Breast epithelium (tissue), 4 donors: ENCODE measurements around the gene RTEL1. TPM values are rescaled to one million over a fixed set of nuclear protein-coding genes. Genes with fewer than 3 reads are reported as not detected.

ENCODE experiments used
- DNase-seq, 2 donors: peaks; one replicate each; pipeline ENCODE4 v3.0.0-alpha.2; 2019; ENCODE audit warnings: low spot score in 2 of 2
- H3K27ac ChIP-seq, 2 donors: fragments of 200-600 bp; sonication (generic) in 1 of 2; one replicate each; pipeline ENCODE4 v1.5.1; 2016 to 2019; ENCODE audit warnings: mild to moderate bottlenecking in 1 of 2
- H3K27me3 ChIP-seq, 2 donors: fragments of 200-600 bp; sonication (generic) in 1 of 2; one replicate each; pipeline versions ENCODE4 v1.5.1 to v1.6.0; 2017 to 2019; ENCODE audit warnings: control low read depth in 1 of 2, mild to moderate bottlenecking in 1 of 2
- H3K36me3 ChIP-seq: fragments of 200-600 bp; one replicate; pipeline ENCODE4 v1.5.1; 2019
- H3K4me1 ChIP-seq, 2 donors: fragments of 200-600 bp; sonication (generic); one replicate each; pipeline ENCODE4 v1.5.1; 2016 to 2019; ENCODE audit warnings: control low read depth in 1 of 2
- H3K4me3 ChIP-seq, 3 donors: fragments of 200-600 bp; sonication (generic); 1 replicate in 2 of 3; 2 replicates in 1 of 3; pipeline ENCODE4 v1.5.1; 2016 to 2019; ENCODE audit warnings: mild to moderate bottlenecking in 3 of 3, moderate library complexity in 2 of 3
- H3K9me3 ChIP-seq, 2 donors: fragments of 200-600 bp; sonication (generic) in 1 of 2; one replicate each; pipeline ENCODE4 v1.5.1; 2016 to 2019; ENCODE audit warnings: control low read depth in 1 of 2
- POLR2A ChIP-seq: fragments of 450-650 bp; IDR thresholded peaks from one replicate; pipeline ENCODE4 v1.6.1; 2016; ENCODE audit warnings: antibody characterized with exemption, mild to moderate bottlenecking, moderate library complexity
- POLR2AphosphoS5 ChIP-seq, 3 donors: sonication (generic); formaldehyde crosslinking; IDR thresholded peaks; one replicate each; pipeline ENCODE4 v1.6.1; 2017; ENCODE audit warnings: antibody characterized with exemption in 3 of 3
- intact Hi-C: fragments of 100-400 bp; cut with DNase I; formaldehyde crosslinking; loops from one replicate; pipeline ENCODE4 v1.15.1; 2023; ENCODE audit warnings: low total_unique reads
- total RNA-seq, 3 donors: library from RNA; depleted of rRNA; stranded (reverse); fragments of >200 nt; gene quantifications; one replicate each; pipeline ENCODE4 v1.1.0, GENCODE V29; 2016
- TF ChIP-seq, protein P1 (sequence below), 3 donors: fragments of 450-650 bp; IDR thresholded peaks; one replicate each; pipeline ENCODE4 v1.5.1; 2016 to 2017; ENCODE audit warnings: antibody characterized with exemption in 3 of 3, mild to moderate bottlenecking in 3 of 3, moderate library complexity in 3 of 3

The RTEL1 gene
- total RNA-seq, 3 donors from 2014 or later: 12.5 to 22.3 (median 15.1) TPM

DNA sequence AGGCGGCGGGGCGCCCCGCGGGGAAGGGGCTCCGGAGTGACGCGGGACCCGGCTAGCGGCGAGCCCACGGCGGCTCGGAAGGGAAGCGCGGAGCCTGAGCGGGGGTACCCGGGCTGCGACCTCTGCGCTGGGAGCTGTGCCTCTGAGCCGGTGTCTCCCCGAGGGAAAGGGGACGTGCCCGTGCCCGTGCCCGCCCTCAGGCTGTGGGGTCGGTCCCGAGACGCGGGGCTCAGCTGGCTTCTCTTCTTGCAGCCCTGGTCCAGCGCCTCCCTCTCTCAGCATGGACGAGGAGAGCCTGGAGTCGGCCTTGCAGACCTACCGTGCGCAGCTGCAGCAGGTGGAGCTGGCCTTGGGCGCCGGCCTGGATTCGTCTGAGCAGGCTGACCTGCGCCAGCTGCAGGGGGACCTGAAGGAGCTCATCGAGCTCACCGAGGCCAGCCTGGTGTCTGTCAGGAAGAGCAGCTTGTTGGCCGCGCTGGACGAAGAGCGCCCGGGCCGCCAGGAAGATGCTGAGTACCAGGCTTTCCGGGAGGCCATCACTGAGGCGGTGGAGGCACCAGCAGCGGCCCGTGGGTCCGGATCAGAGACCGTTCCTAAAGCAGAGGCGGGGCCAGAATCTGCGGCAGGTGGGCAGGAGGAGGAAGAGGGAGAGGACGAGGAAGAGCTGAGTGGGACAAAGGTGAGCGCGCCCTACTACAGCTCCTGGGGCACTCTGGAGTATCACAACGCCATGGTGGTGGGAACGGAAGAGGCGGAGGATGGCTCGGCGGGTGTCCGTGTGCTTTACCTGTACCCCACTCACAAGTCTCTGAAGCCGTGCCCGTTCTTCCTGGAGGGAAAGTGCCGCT lies 50.4 kb downstream of the RTEL1 start:
- H3K9me3 ChIP-seq: no peaks in the 10 kb centered on the region
- no peak for TF ChIP-seq POLR2A
- no peak for TF ChIP-seq POLR2AphosphoS5 (IDR thresholded peaks at IDR 0.05)
- TF ChIP-seq, protein P1, sequence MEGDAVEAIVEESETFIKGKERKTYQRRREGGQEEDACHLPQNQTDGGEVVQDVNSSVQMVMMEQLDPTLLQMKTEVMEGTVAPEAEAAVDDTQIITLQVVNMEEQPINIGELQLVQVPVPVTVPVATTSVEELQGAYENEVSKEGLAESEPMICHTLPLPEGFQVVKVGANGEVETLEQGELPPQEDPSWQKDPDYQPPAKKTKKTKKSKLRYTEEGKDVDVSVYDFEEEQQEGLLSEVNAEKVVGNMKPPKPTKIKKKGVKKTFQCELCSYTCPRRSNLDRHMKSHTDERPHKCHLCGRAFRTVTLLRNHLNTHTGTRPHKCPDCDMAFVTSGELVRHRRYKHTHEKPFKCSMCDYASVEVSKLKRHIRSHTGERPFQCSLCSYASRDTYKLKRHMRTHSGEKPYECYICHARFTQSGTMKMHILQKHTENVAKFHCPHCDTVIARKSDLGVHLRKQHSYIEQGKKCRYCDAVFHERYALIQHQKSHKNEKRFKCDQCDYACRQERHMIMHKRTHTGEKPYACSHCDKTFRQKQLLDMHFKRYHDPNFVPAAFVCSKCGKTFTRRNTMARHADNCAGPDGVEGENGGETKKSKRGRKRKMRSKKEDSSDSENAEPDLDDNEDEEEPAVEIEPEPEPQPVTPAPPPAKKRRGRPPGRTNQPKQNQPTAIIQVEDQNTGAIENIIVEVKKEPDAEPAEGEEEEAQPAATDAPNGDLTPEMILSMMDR (IDR thresholded peaks at IDR 0.05): no peak
- H3K4me3 ChIP-seq: peak overlapping the region; percentile 88 to 93 (median 91)
- no peak for DNase-seq
- H3K27me3 ChIP-seq: no peaks in the 10 kb centered on the region
- peaks cover 7 to 13% of the 10 kb centered on the region in 2 donors for H3K4me1 ChIP-seq
- peaks cover 7% of the 10 kb centered on the region for H3K36me3 ChIP-seq
- intact Hi-C loops: no loop called here
- H3K27ac ChIP-seq: peak overlapping the region; percentile 90 to 92

DNA sequence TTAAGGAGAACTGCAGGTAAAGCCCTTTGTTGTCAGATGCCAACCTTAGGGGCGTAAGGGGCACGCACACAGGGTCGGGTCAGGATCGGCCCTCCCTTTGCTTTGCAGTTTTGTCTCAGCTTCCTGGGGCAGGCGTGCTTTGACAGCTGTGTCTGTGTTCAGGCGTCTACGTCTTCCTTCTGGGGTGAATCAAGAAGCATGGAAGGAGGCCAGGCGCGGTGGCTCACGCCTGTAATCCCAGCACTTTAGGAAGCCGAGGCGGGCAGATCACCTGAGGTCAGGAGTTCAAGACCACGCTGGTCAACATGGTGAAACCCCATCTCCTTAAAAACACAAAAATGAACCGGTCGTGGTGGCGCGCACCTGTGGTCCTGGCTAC lies 51.0 kb downstream of the RTEL1 start:
- TF ChIP-seq, protein P1 (IDR thresholded peaks at IDR 0.05): no peak
- TF ChIP-seq POLR2A: no peak
- TF ChIP-seq POLR2AphosphoS5 (IDR thresholded peaks at IDR 0.05): no peak
- Histone ChIP-seq H3K27me3 (no peaks in the 10 kb centered on the region), H3K4me1 (peaks cover 7 to 13% of the 10 kb centered on the region in 2 donors), H3K4me3 (peak overlapping the region; percentile 88 to 93 (median 91)), H3K9me3 (peaks cover 0 to 4% of the 10 kb centered on the region in 2 donors), H3K36me3 (peaks cover 7% of the 10 kb centered on the region), H3K27ac (no peak overlapping the region)
- DNase-seq: no peak
- intact Hi-C loops: no loop called here

DNA sequence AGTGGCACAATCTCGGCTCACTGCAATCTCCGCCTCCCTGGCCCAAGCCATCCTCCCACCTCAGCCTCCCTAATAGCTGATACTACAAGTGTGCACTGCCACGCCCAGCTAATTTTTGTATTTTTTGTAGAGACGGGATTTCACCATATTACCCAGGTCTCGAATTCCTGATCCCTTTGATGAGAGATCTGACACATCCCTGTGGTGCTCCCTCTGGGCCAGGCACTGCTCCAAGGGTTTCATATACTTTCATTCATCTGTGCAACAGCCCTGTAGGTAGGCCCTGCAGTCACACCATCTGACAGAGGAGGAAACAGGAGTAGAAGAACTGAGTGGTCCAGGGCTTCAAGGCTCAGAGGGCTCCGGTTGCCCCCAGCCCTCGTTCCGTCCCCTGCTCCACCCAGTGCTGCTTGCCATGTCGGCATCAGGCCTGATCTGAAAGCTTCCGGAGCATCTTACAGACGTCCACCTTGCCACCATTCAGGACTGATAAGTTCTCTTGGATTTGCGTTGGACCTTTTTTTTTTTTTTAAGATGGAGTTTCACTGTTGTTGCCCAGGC lies 53.1 kb downstream of the RTEL1 start:
- intact Hi-C loops: no loop called here
- H3K36me3 ChIP-seq: no peaks in the 10 kb centered on the region
- DNase-seq: no peak

DNA sequence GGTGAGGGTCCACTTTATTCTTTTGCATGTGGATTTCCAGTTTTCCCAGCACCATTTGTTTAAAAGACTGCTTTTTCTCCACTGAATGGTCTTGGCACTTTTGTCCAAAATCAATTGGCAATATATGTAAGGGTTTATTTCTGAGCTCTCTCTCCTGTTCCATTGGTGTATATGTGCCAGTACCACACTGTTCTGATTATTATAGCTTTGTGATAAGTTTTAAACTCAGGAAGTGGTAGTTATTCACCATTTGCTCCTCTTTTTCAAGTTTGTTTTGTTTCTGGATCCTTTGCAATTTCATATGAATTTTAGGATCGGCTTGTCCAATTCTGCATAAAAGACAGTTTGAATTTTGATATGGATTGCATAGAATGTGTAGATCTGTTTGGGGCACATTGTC lies 54.1 kb downstream of the RTEL1 start:
- H3K36me3 ChIP-seq: no peaks in the 10 kb centered on the region
- H3K27me3 ChIP-seq: no peaks in the 10 kb centered on the region
- H3K4me1 ChIP-seq: peaks cover 0 to 7% of the 10 kb centered on the region in 2 donors
- no peak overlapping the region for H3K27ac ChIP-seq
- peaks cover 10 to 13% of the 10 kb centered on the region in 2 donors for H3K9me3 ChIP-seq
- no peak overlapping the region for H3K4me3 ChIP-seq
- intact Hi-C loops: no loop called here
- no peak for DNase-seq
- TF ChIP-seq, protein P1 (IDR thresholded peaks at IDR 0.05): no peak
- TF ChIP-seq POLR2A (no peak), POLR2AphosphoS5 (IDR thresholded peaks at IDR 0.05) (no peak)

More for the DNA sequence above, 53.1 kb downstream of the RTEL1 start:
- H3K9me3 ChIP-seq: peaks cover 10 to 13% of the 10 kb centered on the region in 2 donors
- H3K4me1 ChIP-seq: peaks cover 7 to 10% of the 10 kb centered on the region in 2 donors
- TF ChIP-seq, protein P1 (IDR thresholded peaks at IDR 0.05): no peak
- TF ChIP-seq POLR2A (no peak), POLR2AphosphoS5 (IDR thresholded peaks at IDR 0.05) (no peak)
- H3K27ac ChIP-seq: no peak overlapping the region
- H3K27me3 ChIP-seq: no peaks in the 10 kb centered on the region
- no peak overlapping the region for H3K4me3 ChIP-seq

DNA sequence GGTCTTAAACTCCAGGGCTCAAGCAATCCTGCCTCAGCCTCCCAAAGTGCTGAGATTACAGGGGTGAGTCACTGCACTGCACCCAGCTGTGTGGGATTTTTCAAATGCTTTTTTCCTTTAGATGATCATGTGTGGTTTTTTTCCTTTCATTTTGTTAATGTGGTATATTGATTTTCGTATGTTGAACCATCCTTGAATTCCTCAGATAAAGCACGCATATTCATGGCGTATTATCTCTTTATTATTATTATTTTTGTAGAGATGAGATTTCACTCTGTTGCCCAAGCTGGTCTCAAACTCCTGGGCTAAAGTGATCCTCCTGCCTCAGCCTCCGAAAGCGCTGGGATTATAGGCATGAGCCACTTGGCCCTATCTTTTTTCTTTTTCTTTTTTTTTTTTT lies 56.7 kb downstream of the RTEL1 start:
- no peak overlapping the region for H3K27ac ChIP-seq
- no peaks in the 10 kb centered on the region for H3K4me1 ChIP-seq
- peaks cover 16 to 25% of the 10 kb centered on the region in 2 donors for H3K9me3 ChIP-seq
- intact Hi-C loops: no loop called here
- no peak for DNase-seq
- H3K36me3 ChIP-seq: no peaks in the 10 kb centered on the region
- no peak for TF ChIP-seq POLR2AphosphoS5 (IDR thresholded peaks at IDR 0.05)
- TF ChIP-seq, protein P1 (IDR thresholded peaks at IDR 0.05): no peak
- no peak for TF ChIP-seq POLR2A
- no peaks in the 10 kb centered on the region for H3K27me3 ChIP-seq
- no peak overlapping the region for H3K4me3 ChIP-seq
